GM19239 (cell line): ENCODE data around the gene NID1.

Source experiments
- DNase-seq: peaks from one replicate; pipeline ENCODE4 v3.0.0; 2011; ENCODE audit warnings: low spot score; ENCODE audit not compliant: insufficient read length
- FAIRE-seq: peaks from 2 replicates; lab custom pipeline; 2011; peaks lifted over from hg19 to GRCh38; lab: Jason Lieb, UNC

Gene NID1

DNA sequence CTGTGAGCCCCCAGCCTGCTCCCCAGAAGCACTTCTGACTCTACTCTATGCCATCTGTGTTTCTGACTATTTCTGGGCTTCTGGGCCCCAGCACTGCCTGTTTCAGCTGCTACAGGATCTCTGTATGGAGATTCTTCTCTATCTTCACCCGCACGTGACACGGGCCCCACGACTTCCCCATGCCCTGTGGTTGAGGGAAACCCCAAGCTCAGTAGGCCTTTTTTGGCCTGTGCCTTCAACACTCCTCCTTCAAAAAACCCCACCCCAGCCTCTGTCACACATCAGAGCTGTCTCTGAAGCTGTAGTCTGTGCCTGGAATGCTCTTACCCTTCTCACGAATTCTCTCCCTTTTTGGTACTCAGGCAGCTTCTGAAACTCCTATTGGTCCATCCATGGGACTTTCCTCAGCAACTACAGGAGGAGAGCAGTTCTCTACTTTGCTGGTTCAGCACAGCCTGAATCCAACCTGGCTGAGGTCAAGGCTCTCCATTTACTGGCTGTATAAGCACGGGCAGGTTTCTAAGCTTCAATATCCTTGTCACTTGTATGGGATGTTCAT lies 2.0 kb upstream of the NID1 start:
- peak; percentile 65 for DNase-seq
- FAIRE-seq = peak; percentile 84

- FAIRE-seq (no peak), DNase-seq (no peak)
These were observed 1.2 kb upstream of the NID1 start for GRCh38 chr1:236066054-236066453.

DNA sequence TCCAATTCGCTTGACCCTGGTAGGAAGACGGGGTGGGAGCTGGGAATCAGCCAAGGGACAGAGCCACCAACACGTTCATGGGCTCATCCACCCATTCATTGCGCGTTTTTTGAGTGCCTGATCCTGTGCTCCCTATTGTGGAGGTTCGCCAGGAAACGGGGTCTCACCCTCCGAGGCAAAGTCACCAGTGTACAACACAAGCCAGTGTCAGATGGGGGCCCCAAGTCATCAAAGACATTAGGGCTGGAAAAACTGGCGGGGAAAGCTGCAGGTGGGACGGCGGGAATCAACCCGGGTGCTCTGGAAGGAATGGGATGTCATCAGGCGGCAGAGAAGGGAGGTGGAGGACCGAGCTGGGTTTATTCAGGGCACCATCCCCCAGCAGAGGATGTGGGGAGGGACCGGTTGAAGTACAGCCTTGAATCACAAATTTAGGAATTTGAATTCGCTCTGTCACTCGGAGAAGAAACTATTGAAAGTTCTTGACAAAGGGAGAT lies 667 bp upstream of the NID1 start:
- DNase-seq = no peak

GRCh38 chr1:236063919-236064673 lies 794 bp downstream of the NID1 start:
- DNase-seq (peak; percentile 27), FAIRE-seq (peak; percentile 4)

More for the DNA sequence above, 667 bp upstream of the NID1 start:
- FAIRE-seq = no peak

DNA sequence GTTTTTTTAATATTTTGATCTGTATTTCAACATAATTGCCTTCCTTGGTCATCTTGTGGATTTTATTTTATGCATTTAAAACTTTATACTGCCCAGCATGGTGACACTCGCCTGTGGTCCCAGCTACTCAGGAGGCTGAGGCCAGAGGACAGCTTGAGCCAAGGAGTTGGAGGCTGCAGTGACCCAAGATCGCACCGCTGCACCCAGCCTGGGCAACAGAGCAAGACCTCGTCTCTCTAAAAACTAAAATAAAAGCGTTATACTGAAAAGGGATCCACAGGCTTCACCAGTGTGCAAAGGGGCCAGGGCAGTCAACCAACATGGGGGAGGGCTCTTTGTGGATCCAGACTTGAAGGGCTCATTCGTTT lies 1.4 kb downstream of the NID1 start:
- no peak for DNase-seq
- FAIRE-seq = no peak

- DNase-seq (no peak), FAIRE-seq (no peak)
These were observed 4.6 kb downstream of the NID1 start for GRCh38 chr1:236060286-236060685.

DNA sequence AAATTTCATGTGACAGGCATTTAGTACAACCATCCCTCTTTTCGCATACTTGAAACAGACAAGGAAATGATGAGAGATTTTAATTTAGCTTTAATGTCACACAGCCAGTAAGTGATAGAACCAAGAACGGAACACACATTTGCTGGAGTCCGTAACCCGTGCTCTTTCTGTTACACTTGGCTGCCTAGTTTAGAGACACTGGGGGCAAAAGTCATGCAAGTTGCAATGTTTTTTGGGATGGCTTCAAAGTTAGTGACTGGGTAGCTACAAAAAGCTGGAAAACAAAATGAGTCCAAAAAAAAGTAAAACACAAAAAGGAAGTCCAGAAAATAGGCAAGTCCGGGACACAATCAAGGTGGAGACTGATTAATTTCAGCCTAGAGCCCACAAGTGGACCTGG lies 5.9 kb downstream of the NID1 start:
- DNase-seq (no peak), FAIRE-seq (no peak)

GRCh38 chr1:236058141-236058934 lies 6.6 kb downstream of the NID1 start:
- FAIRE-seq (peak; percentile 45), DNase-seq (peak; percentile 29)

- DNase-seq = no peak
- no peak for FAIRE-seq
These were observed 7.3 kb downstream of the NID1 start for GRCh38 chr1:236057546-236057945.

DNA sequence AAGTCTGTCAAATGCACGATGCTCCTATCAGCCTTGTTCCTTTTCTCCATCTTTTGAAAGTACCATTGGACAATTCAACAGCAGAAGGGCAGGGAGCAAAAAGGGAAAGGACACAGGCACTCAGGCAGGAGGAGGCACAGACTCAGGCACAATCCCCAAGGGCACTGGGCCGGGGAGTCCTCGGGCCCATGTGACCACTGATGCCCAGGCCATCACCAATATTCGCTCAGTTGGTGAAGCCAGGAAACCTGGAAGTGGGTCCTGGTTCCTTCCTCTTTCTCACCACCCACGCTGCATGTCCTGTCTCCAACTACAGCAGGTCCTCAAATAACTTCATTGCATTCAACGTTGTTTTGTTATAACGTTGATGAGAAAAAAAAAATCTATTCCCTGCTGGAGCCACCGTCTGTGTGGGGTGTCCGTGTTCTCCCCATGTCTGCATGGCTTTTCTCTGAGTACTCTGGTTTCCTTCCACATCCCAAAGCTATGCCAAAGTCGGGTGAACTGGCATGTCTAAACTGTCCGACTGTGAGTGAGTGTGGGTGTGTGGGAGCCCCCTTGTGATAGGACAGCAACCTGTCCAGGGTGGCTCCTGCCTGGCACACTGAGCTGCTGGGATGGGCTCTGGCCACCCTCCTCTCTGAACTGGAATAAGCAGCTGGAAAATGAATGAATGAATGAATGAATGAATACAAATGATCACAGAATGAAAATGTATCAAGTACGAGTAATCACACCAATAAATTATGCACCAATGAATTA lies 12.5 kb downstream of the NID1 start:
- FAIRE-seq = no peak

GRCh38 chr1:236051242-236051791 lies 13.6 kb downstream of the NID1 start:
- no peak for DNase-seq
- FAIRE-seq = no peak

More for the DNA sequence above, 12.5 kb downstream of the NID1 start:
- no peak for DNase-seq

DNA sequence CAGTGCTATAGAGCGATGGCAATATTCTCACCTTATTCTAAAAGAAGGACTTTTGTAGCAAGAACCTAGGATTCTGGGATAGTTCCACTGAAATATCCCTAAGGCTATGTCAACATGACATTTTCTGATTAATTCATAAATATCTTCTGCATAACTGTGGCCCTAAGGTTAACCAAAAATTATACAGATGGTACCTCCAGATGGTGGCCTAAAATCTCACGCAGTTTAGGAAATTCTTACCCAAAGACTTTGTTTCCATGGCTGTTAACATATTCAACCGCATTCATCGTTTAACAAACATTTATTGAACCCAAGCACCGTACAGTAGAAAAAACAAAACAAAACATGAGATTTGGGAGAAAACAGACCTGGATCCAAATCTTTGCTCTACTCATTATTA lies 19.1 kb downstream of the NID1 start:
- DNase-seq = no peak
- FAIRE-seq = no peak

DNA sequence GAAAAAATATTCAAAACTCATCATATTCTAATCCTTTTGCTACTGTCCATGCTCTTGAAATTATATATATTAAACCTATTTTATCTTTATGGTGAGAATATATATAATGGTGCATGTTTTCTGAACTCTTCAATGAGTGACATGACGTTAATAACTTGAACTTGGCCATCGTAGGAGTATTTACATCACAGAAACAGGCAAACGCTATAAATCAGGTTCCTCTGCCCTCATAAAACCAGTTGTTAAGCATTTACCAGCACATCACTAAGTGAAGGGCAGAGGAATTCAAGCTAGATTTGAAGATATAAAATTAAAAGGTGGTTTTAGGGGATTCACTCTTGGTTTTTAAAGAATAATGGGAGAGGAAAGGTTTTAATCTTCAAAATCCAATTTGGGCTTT lies 20.5 kb downstream of the NID1 start:
- DNase-seq (no peak), FAIRE-seq (no peak)

DNA sequence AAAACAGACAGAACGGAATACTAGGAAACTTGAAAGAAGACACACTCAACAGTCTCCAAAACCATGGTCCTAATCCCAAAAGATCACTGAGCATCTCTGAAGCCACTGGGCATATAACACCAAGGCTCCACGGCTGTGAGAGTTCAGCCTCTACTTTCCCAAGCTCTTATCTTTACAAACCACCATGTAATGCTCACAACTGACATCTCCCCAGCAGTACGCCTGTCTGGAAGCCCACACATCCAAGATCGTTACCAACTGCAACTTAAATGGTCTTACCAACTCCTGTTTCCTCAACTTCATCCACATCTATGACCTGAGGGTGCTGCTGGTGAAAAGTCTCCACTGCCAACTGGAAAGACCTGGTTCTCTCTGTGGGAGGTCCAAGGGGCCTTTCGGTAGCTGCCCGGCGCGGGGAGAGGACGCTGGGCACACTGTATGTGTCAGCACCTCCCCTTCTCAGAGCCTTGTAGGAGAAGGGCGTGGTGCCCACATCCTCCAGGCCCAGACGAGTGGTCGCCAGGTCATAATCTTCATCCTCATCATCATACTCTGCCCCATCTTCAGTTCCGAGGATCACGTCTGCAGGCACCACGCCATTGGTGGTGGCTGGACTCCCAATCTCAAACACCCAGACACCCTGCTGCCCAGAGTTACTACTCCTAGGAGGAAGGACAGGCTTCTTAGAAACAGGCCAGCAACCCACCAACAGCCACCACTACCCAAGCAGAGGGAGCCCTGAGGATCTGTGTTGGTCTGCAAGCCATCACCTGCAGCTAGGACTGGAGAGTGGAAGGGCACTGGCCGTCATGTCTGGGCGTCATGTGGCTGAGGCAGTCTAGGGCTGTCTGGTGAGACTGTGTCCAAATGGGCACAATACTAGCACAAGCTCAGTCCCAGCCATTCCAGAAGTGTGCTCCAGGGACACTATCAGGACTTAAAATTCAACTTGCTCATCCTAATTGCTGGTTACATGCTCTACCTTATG lies 23.0 kb downstream of the NID1 start:
- DNase-seq = no peak
- FAIRE-seq = no peak

DNA sequence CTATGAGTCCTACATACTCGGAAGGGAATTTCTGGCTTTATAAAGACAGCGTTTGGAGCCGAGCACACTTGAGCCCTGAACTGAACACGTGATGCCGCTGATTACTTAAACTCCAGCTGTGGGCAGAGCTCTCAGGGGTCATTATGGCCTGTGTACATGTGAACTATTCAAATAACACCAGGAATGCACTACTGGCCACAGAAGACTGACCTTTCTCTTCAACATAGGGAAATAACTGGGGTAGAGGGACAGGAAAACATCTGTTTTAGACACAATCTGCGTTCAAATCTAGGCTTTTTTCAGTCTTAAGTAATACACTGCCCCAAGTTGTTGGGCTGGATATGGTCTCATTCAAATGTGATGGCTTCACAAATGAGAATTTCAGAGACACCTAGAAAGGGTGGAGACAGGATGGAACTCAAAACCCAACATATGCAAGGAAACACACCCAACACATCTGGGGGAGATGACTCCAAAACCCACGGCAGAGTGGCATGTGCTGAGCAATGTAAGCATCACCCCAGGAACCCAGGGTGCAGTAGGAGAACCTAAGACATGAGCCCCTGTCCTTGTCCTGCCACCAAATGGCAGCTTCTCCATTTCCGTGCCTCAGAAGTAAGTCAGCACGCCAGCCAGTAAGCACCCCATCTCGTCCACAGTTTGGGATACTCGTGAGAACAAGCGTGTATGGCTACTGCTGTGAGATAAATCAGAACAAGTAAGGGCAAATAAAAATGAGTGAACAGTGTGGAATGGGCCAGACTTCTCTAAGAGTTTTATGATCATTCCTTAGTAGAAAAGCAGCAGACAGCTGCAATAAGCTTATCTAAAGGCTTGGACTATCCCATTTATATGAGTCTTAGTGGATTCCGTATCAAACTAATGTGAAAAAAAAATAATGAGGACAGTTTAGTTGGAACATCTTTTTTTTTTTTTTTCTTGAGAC lies 24.9 kb downstream of the NID1 start:
- DNase-seq (no peak), FAIRE-seq (peak; percentile 28)

- FAIRE-seq = no peak
- DNase-seq = no peak
These were observed 26.9 kb downstream of the NID1 start for GRCh38 chr1:236038034-236038433.

GRCh38 chr1:236035681-236036101 lies 29.2 kb downstream of the NID1 start:
- FAIRE-seq = no peak

GRCh38 chr1:236033336-236033735 lies 31.6 kb downstream of the NID1 start:
- FAIRE-seq (no peak), DNase-seq (no peak)

More at GRCh38 chr1:236035681-236036101, 29.2 kb downstream of the NID1 start:
- DNase-seq = no peak
